Hepatocyte (in vitro differentiated cells): ENCODE data around the gene KRTAP10-8. TPM values are rescaled to one million over a fixed set of nuclear protein-coding genes. Genes with fewer than 3 reads are reported as not detected.

Source experiments
- DNase-seq: peaks from one replicate; pipeline ENCODE4 v3.0.0-alpha.2; 2016; ENCODE audit warnings: low spot score
- H2AFZ ChIP-seq: fragments of 200-600 bp; sonication (generic); 2 replicates; pipeline ENCODE4 v1.6.0; 2016; ENCODE audit warnings: antibody characterized with exemption, mild to moderate bottlenecking
- H3K27ac ChIP-seq: fragments of 200-600 bp; sonication (generic); 2 replicates; pipeline ENCODE4 v1.5.1; 2016; ENCODE audit warnings: mild to moderate bottlenecking
- H3K27me3 ChIP-seq: fragments of 200-600 bp; sonication (generic); 2 replicates; pipeline ENCODE4 v1.6.1; 2016
- H3K36me3 ChIP-seq: fragments of 200-600 bp; sonication (generic); replicated peaks from 2 replicates; pipeline ENCODE4 v1.5.1; 2016; ENCODE audit warnings: low read depth; ENCODE audit not compliant: insufficient read depth
- H3K4me1 ChIP-seq: fragments of 200-600 bp; sonication (generic); 2 replicates; pipeline ENCODE4 v1.5.1; 2016; ENCODE audit warnings: mild to moderate bottlenecking, moderate library complexity; ENCODE audit not compliant: insufficient read depth
- H3K4me2 ChIP-seq: fragments of 200-600 bp; sonication (generic); 2 replicates; pipeline ENCODE4 v1.6.0; 2016
- H3K4me3 ChIP-seq: fragments of 200-600 bp; sonication (generic); 2 replicates; pipeline ENCODE4 v1.5.1; 2016; ENCODE audit warnings: mild to moderate bottlenecking
- H3K79me2 ChIP-seq: fragments of 200-600 bp; sonication (generic); 2 replicates; pipeline ENCODE4 v1.6.0; 2017; ENCODE audit warnings: mild to moderate bottlenecking
- H3K9me2 ChIP-seq: fragments of 200-600 bp; sonication (generic); replicated peaks from 2 replicates; pipeline ENCODE4 v1.6.0; 2017; ENCODE audit warnings: mild to moderate bottlenecking; ENCODE audit not compliant: insufficient read depth
- H3K9me3 ChIP-seq: fragments of 200-600 bp; sonication (generic); 2 replicates; pipeline ENCODE4 v1.5.1; 2016; ENCODE audit warnings: low read depth, mild to moderate bottlenecking
- H4K20me1 ChIP-seq: fragments of 200-600 bp; sonication (generic); 2 replicates; pipeline ENCODE4 v1.6.0; 2016; ENCODE audit warnings: mild to moderate bottlenecking; ENCODE audit not compliant: insufficient read depth, poor library complexity, severe bottlenecking
- EZH2 ChIP-seq: fragments of 200-600 bp; sonication (generic); IDR thresholded peaks from 2 replicates; pipeline ENCODE4 v1.6.1; 2016; ENCODE audit warnings: antibody characterized with exemption, mild to moderate bottlenecking, borderline replicate concordance
- EZH2phosphoT487 ChIP-seq: fragments of 200-600 bp; sonication (generic); IDR thresholded peaks from one replicate; pipeline ENCODE4 v1.6.1; 2018; ENCODE audit warnings: antibody characterized with exemption, mild to moderate bottlenecking, low read depth, moderate library complexity; ENCODE audit not compliant: unreplicated experiment, severe bottlenecking
- WGBS: methylation state at CpG from one replicate; pipeline ENCODE4 v1.1.6; 2016; ENCODE audit warnings: low lambda C conversion rate; ENCODE audit errors: missing lambda C conversion rate; 5-methylcytosine and 5-hydroxymethylcytosine counted together
- polyA plus RNA-seq: library from polyadenylated mRNA; unstranded; fragments of >200 nt; fragmentation: Nextera tagmentation; extraction: Ambion mirVana; gene quantifications from 2 replicates; pipeline ENCODE4 v1.2.1, GENCODE V29; 2016
- total RNA-seq: library from RNA; depleted of rRNA; stranded (reverse); fragments of >200 nt; gene quantifications from 2 replicates; pipeline ENCODE4 v1.2.3, GENCODE V29; 2014
- TF ChIP-seq, protein P1 (sequence below): fragments of 200-600 bp; sonication (generic); IDR thresholded peaks from 2 replicates; pipeline ENCODE4 v1.5.1; 2016; ENCODE audit warnings: antibody characterized with exemption, mild to moderate bottlenecking; ENCODE audit not compliant: poor library complexity

The KRTAP10-8 gene
- total and polyA plus RNA-seq, 2 experiments from 2014 or later, result not detected

DNA sequence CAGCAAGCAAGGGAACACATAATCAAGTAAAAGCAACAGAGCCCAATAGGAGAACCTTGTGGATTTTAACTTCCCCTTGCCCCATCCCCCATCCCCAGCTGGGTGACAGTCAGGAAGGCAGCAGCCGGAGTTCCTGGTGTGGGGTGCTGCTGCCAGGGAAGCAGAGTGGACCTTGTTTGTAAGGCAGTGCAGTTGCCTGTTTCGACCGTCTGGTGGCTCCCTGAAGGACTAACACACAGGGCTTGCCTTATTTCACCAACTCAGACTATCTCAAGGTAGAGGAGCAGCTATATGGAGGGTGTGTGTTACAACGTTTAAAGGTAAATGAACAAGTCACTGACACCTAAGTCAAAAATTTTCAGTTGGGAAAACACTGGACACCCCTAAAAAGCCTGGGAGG is 6.6 kb downstream of the KRTAP10-8 start:
- Histone ChIP-seq H3K36me3 (no peaks in the 10 kb centered on the region), H3K9me3 (no peaks in the 10 kb centered on the region), H3K4me3 (no peak overlapping the region), H3K4me2 (no peak overlapping the region), H3K27me3 (no peaks in the 10 kb centered on the region), H3K27ac (no peak overlapping the region), H3K79me2 (no peaks in the 10 kb centered on the region), H3K9me2 (no peaks in the 10 kb centered on the region), H2AFZ (no peak overlapping the region), H4K20me1 (no peaks in the 10 kb centered on the region), H3K4me1 (no peaks in the 10 kb centered on the region)
- DNase-seq, result no peak
- 48% methylated on average over 4 of the region's 4 CpGs for WGBS
- TF ChIP-seq EZH2 (no peak), EZH2phosphoT487 (no peak)
- TF ChIP-seq, protein P1, sequence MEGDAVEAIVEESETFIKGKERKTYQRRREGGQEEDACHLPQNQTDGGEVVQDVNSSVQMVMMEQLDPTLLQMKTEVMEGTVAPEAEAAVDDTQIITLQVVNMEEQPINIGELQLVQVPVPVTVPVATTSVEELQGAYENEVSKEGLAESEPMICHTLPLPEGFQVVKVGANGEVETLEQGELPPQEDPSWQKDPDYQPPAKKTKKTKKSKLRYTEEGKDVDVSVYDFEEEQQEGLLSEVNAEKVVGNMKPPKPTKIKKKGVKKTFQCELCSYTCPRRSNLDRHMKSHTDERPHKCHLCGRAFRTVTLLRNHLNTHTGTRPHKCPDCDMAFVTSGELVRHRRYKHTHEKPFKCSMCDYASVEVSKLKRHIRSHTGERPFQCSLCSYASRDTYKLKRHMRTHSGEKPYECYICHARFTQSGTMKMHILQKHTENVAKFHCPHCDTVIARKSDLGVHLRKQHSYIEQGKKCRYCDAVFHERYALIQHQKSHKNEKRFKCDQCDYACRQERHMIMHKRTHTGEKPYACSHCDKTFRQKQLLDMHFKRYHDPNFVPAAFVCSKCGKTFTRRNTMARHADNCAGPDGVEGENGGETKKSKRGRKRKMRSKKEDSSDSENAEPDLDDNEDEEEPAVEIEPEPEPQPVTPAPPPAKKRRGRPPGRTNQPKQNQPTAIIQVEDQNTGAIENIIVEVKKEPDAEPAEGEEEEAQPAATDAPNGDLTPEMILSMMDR, result no peak

DNA sequence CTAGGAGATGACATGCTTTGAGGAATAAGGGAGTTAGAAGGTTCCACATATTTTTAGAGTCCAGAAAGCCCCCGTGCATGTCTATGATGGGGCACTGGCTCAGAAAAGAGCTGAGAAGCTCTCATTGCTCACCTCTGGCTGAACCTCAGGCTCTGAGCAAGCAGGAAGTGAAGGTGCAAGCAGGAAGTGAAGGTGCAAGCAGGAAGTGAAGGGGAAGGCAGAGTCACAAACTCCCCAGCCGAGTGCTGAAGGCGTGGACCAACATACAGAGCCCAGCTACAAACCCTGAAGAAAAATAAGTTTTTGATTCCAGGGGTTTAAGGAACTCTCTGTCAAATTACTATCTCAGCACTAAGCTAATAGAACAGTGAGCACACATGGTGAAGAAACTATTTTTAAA is 7.0 kb downstream of the KRTAP10-8 start:
- H3K4me1 ChIP-seq, result no peaks in the 10 kb centered on the region
- no peaks in the 10 kb centered on the region for H4K20me1 ChIP-seq
- H3K9me3 ChIP-seq, result no peaks in the 10 kb centered on the region
- no peak overlapping the region for H3K27ac ChIP-seq
- no peak overlapping the region for H2AFZ ChIP-seq
- no peaks in the 10 kb centered on the region for H3K36me3 ChIP-seq
- no peaks in the 10 kb centered on the region for H3K27me3 ChIP-seq
- no peak overlapping the region for H3K4me2 ChIP-seq
- 93% methylated on average over 3 of the region's 3 CpGs for WGBS
- DNase-seq, result no peak
- no peaks in the 10 kb centered on the region for H3K79me2 ChIP-seq
- no peaks in the 10 kb centered on the region for H3K9me2 ChIP-seq
- H3K4me3 ChIP-seq, result no peak overlapping the region
- TF ChIP-seq, protein P1, result no peak
- TF ChIP-seq EZH2 (no peak), EZH2phosphoT487 (no peak)

DNA sequence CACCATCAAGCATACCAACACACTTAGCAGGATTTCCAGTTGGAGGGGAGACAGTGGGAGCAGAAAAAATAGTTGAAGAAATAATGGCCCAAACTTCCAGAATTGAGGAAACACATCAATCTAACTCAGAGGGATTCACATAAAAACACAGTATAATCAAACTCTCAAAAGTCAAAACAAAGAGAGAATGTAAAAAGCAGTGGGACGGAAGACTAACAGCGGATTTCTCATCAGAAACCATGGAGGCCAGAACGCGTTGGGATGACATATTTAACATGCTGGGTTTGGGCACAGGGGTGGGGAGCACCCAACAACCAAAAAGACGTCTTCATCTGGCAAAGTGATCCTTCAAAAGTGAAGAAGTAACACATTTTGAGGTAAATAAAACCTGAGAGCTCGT is 8.0 kb downstream of the KRTAP10-8 start:
- DNase-seq, result no peak
- TF ChIP-seq EZH2 (no peak), EZH2phosphoT487 (no peak)
- TF ChIP-seq, protein P1, result no peak
- Histone ChIP-seq H3K4me3 (no peak overlapping the region), H3K4me1 (no peaks in the 10 kb centered on the region), H3K9me2 (no peaks in the 10 kb centered on the region), H3K79me2 (no peaks in the 10 kb centered on the region), H3K27me3 (no peaks in the 10 kb centered on the region), H3K36me3 (no peaks in the 10 kb centered on the region), H3K27ac (no peak overlapping the region), H4K20me1 (no peaks in the 10 kb centered on the region), H2AFZ (no peak overlapping the region), H3K9me3 (no peaks in the 10 kb centered on the region), H3K4me2 (no peak overlapping the region)
- 90% methylated on average over 6 of the region's 6 CpGs for WGBS

DNA sequence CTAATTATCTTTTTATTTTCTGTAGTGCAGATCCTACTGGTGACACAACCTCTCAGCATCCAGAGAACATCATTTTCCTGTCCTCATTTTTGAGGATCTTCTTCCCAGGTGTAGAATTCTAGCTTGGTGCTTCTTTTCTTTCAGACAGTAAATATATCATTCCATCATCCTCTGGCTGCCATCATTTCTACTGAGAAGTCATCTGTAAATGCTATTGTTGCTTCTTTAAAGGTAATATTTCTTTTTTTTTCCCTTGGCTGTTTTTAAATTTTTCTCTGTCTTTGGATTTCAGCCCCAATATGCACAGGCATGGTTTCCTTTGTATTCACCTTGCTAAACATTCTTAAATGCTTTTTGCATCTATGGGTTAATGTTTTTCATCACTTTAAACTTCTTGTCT is 11.7 kb downstream of the KRTAP10-8 start:
- TF ChIP-seq, protein P1, result no peak
- no peak for TF ChIP-seq EZH2
- TF ChIP-seq EZH2phosphoT487, result no peak
- H4K20me1 ChIP-seq, result no peaks in the 10 kb centered on the region
- H3K27me3 ChIP-seq, result no peaks in the 10 kb centered on the region
- H3K9me2 ChIP-seq, result no peaks in the 10 kb centered on the region
- H3K36me3 ChIP-seq, result no peaks in the 10 kb centered on the region
- no peak overlapping the region for H3K4me2 ChIP-seq
- no peak overlapping the region for H3K27ac ChIP-seq
- no peak for DNase-seq
- no peaks in the 10 kb centered on the region for H3K4me1 ChIP-seq
- H3K79me2 ChIP-seq, result no peaks in the 10 kb centered on the region
- H3K9me3 ChIP-seq, result no peaks in the 10 kb centered on the region
- no peak overlapping the region for H3K4me3 ChIP-seq
- no peak overlapping the region for H2AFZ ChIP-seq
